B cell (primary cell): ENCODE data around the gene PREB.

Source experiments
- EZH2 ChIP-seq: IDR thresholded peaks from 2 replicates; pipeline ENCODE4 v1.6.1; 2012; ENCODE audit warnings: borderline replicate concordance, low read depth, mild to moderate bottlenecking, moderate library complexity, low read length; ENCODE audit not compliant: insufficient read depth, poor library complexity, severe bottlenecking
- TF ChIP-seq, protein P1 (sequence below): fragments of 200-600 bp; IDR thresholded peaks from one replicate; pipeline ENCODE4 v1.8.0; 2022; ENCODE audit warnings: antibody characterized with exemption, mild to moderate bottlenecking

DNA sequence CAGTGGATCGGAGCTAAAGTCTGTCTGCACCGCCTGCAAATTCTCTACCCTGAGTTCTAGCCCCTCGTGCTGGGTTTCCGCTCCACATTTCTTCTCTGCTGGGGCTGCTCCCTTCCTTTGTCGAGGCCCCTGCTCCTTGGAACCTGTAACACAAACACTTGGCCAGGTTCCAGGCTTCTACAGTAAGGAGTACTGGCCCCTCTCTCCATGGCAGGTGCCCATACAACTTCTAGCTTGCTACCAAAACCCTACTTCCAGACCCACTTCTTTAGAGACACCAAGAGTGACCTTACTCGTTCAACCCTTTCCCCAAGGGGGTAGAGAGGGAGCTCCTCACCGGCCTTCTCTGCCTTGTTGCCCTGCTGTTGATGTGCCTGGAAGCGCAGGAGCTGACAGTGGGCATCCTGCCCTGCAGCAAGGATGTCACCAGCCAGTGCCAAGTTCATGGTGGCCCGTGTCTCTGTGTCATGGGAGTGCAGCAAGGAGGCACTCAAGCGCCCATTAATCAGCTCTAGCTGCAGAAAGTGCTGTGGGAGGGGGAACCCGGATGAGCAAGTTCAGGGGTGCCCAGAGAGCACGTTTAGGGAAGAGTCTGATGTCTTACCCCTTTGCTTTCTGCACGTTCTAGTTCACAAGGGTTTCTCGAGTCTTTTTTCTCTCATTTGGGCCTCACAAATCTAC lies 1.1 kb downstream of the PREB start:
- TF ChIP-seq, protein P1, sequence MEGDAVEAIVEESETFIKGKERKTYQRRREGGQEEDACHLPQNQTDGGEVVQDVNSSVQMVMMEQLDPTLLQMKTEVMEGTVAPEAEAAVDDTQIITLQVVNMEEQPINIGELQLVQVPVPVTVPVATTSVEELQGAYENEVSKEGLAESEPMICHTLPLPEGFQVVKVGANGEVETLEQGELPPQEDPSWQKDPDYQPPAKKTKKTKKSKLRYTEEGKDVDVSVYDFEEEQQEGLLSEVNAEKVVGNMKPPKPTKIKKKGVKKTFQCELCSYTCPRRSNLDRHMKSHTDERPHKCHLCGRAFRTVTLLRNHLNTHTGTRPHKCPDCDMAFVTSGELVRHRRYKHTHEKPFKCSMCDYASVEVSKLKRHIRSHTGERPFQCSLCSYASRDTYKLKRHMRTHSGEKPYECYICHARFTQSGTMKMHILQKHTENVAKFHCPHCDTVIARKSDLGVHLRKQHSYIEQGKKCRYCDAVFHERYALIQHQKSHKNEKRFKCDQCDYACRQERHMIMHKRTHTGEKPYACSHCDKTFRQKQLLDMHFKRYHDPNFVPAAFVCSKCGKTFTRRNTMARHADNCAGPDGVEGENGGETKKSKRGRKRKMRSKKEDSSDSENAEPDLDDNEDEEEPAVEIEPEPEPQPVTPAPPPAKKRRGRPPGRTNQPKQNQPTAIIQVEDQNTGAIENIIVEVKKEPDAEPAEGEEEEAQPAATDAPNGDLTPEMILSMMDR, result no peak
- TF ChIP-seq EZH2, result no peak
